HG03571 (cell line): ENCODE data around the gene TEAD3.
A peak's percentile ranks its signal among the peaks of the same experiment; 100 is the strongest.
"Not testable (repeated sequence)": the region's sequence is repeated elsewhere in the genome, so short reads cannot be mapped to it uniquely, and the experiment has no call there.

ENCODE experiments used
- ATAC-seq: cut with Tn5 transposase; IDR thresholded peaks from one replicate; pipeline ENCODE4 v1.9.1; 2021; ENCODE audit not compliant: unreplicated experiment

The TEAD3 gene

DNA sequence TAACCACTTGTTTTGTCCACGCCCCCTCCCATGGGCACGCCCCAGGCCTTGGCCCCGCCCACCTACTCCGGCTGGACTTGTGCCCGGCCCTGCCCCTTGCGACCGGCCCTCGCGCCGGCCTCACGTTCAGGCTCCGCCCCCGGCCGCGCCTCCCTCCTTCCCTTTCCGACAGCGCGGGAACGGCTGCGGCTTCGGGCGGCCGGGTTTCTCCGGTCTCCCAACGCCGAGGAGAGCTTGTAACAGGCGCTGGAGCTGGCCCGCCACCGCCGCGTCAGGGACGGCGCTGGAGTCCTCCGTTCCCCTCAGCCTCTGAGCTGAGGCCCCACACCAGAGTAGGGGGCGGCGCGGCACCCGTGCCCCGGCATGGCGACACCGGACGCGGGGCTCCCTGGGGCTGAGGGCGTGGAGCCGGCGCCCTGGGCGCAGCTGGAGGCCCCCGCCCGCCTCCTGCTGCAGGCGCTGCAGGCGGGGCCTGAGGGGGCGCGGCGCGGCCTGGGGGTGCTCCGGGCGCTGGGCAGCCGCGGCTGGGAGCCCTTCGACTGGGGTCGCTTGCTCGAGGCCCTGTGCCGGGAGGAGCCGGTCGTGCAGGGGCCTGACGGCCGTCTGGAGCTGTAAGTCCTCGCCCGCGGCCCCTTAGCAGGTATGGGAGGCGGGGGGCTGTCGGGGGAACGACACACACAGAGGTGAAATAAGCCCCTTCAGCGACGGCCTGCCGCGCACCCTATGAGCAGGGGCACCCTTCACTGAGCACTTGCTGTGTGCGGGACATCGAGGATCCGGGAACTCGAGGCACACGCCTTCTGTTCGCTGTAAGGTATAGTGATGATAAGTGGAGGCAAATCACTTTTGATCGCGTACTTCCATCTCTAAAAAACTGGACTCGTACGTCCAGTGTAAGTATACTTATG lies 44.4 kb downstream of the TEAD3 start, which contains the start of gene FANCE:
TSS of gene FANCE (plus strand) at position 156 of the 908 bp plus-strand sequence. CDS start at position 364, 208 bp downstream.
- ATAC-seq: peak; percentile 83

DNA sequence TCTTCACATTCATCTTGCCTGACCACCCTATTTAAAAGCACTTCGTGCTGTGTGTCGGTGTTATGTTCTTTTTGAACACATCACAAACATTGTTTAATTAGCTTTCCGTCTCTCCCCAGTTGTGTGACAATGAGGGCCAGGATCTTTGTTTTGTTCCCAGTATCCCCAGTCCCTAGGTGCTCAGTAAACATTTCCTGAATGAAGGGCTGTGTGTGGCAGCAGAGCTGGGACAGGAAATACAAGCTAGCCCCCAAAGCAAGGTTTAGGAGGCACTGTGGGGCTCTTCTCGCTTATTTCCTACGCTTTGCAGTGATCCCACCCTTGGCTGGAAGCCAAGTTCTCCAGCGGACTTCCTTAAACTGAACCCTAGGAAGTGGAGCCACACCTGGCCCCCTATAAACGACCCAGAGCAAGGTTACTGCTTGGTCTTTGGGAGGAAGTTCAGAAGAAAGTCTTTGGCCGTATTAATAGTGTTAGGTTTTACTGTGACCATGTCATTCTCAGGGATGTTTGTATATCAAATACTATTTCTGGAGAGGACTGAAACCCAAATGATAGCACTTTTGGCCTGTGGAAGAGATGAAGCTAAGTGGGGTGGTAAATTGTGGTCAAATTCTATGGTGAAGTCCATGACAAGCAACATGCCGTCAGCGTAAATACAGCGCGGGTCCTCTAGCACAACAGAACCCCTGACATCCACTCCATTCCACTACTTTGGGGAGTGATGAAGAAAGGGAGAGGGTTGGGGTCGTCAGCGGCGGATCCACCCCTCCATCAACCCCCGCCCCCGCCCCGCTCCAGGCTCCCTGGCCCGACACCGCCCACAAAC lies 45.3 kb downstream of the TEAD3 start:
- ATAC-seq: no peak

- no peak for ATAC-seq
Measured at GRCh38 chr6:35449287-35449881, 47.5 kb downstream of the TEAD3 start.

DNA sequence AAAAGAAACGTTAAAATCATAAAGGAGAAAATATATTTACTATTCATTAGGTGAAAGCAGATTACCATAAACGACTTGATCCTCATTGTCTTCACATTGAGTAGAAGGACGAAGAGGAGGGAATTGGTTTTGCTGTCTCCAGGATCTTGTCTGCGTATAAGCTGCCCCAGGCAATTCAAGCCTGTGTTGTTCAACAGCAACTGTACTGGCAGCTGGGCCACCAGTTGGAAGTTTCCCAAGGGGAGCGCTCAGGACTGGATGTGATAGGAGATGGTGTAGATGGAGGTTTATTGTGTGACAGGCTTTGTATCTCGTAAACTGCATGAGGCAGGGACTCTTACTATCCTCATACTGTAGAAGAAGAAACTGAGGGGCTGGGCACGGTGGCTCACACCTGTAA lies 48.7 kb downstream of the TEAD3 start:
- no peak for ATAC-seq

- no peak for ATAC-seq
Measured at GRCh38 chr6:35445691-35446090, 51.2 kb downstream of the TEAD3 start.

GRCh38 chr6:35443341-35444030 lies 53.4 kb downstream of the TEAD3 start:
- ATAC-seq: no peak

- no peak for ATAC-seq
Measured at GRCh38 chr6:35442693-35443092, 54.2 kb downstream of the TEAD3 start.

GRCh38 chr6:35441642-35442041 lies 55.2 kb downstream of the TEAD3 start:
- no peak for ATAC-seq

- ATAC-seq: no peak
Measured at GRCh38 chr6:35441205-35441604, 55.7 kb downstream of the TEAD3 start.

GRCh38 chr6:35439308-35439707 lies 57.6 kb downstream of the TEAD3 start:
- ATAC-seq: no peak

DNA sequence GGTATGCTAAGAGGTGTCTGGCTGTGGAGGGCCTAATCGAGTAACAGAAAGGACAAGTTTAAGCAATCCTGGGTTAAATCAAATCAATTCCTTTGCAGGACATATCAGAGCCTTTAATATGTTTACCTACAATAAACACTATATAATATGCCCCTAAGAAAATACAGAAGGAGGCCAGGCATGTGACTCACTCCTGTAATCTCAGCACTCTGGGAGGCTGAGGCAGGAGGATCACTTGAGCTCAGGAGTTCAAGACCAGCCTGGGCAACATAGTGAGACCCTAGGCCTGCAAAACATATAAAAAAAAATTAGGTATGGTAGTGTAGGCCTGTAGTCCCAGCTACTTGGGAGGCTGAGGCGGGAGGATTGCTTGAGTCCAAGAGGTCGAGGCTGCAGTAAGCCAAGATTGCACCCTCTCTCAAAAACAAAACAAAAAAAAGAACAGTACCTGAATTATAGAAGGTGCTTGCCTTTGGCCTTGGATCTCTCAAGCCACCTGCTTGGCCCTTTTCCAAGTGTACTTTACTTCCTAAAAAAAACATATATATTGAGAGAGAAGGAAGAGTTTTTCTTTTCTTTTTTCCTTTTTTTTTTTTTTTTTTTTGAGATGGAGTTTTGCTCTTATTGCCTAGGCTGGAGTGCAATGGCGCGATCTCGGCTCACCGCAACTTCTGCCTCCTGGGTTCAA lies 58.4 kb downstream of the TEAD3 start:
- not testable (repeated sequence) for ATAC-seq

DNA sequence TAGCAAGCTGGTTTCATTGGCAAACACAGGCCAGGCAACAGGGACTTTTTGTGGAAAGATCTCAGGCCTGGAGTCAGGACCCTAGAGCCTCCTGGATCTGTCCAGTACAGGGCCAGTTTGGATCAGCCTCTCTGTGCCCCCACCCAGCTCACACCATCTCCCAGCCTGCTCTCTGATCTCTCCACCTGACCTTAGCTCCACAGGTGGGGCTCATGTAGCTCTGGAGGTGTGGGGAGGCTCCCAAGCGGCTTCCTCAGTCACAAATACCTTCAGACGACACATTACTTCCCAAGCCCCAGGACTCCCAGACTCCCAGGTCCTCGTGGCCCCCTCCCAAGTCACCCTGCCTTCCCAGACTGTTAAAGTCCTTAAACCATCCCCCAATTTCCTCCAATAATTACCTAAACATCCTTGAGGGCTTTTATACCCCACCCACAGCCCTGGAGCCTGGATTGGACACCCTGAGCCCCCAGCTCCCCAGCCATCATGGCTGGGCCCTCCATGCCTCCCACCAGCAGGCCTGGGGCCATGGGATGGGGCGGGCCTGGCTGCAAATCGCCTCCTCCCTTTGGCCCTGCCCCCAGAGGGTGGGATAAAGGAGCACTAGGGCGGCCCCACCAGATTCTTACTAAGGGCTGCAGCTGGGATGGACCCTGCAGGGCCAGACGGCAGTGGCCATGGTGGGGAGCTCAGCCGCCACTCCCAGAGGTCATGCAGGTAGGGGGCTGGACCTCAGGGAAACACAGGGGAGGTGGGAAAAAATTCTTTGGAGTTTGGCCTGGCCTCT lies 60.6 kb downstream of the TEAD3 start:
- ATAC-seq: no peak

- ATAC-seq: no peak
Measured at GRCh38 chr6:35435074-35435837, 61.6 kb downstream of the TEAD3 start.

DNA sequence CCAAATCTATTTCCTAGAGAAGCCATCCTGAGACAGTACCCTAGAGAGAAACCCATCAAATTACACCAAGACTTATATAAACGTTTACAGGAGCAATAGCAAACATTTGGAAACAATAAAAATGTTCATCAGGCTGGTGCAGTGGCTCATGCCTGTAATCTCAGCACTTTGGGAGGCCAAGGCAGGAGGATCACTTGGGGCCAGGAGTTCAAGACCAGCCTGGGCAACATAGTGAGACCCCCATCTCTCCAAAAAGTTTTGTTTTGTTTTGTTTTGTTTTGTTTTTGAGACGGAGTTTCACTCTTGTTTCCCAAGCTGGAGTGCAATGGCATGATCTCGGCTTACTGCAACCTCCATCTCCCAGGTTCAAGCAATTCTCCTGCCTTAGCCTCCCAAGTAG lies 64.2 kb downstream of the TEAD3 start:
- not testable (repeated sequence) for ATAC-seq

DNA sequence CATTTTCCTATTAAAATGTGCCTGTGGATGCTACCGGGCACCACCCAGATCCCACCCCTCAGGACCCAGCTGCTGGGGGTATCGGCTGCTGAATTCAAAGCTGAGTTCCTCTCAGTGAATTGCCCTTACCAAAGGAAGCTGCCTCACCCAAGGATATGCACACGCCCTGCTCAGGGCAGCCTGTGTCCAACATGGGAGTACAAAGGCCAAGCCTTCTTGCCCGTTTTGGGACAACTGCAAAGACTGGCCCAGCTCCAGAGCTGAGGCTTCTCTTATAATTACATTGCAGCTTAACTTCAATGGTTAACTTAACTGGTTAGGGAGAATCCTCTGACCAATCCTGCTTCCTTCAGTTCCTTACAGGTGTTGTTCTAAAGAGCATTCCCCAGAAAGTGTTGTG lies 64.6 kb downstream of the TEAD3 start:
- no peak for ATAC-seq

GRCh38 chr6:35429463-35429862 lies 67.4 kb downstream of the TEAD3 start:
- ATAC-seq: no peak

DNA sequence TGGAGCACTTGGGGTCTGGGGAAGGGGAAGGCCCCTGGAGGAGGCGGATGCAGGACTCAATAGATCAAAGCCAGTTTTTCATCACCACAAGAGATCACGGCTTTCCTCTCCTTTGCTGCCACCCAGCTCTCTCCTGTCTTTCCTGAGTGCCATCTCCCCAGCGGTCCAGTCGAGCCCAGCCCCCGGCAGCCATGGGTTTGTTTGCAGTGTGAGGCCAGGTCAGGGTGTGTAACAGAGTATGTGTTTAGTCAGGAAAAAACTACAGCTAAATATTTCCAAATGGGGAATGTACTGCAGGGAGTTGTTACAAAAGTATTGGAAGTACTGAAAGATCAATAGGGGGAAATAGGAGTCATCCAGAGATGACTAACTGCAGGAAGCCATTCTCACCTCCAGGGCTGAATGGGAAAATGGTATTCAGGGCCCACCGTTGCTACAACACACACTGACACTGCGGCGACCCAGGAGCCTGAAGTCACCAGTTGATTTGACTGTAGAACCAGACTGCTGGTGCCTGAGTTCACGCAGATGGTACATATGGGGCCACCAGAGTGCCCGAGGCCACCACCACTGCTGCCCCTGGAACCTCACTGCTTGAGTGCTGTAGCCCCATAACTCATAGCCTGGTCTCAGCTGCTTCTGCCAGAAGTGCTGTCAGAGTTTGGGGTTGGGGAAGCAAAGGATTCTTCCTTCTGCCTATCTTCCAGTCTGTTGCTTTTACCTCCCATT lies 68.3 kb downstream of the TEAD3 start:
- no peak for ATAC-seq

GRCh38 chr6:35427851-35428321 lies 69.0 kb downstream of the TEAD3 start:
- ATAC-seq: no peak
